ENCODE measurements around the gene IDH1.
"Not testable (repeated sequence)": the region's sequence is repeated elsewhere in the genome, so short reads cannot be mapped to it uniquely, and the experiment has no call there.

Gene IDH1

GRCh38 chr2:208256849-208257813, 2.3 kb upstream of the IDH1 start:
- DNase-seq (ENCODE audit: low read depth): not testable (repeated sequence)

GRCh38 chr2:208256192-208256782, 1.4 kb upstream of the IDH1 start:
- DNase-seq (ENCODE audit: low read depth): no peak

- no peak for DNase-seq (ENCODE audit: low read depth)
Observed at GRCh38 chr2:208255557-208256106, 761 bp upstream of the IDH1 start.

- DNase-seq (ENCODE audit: low read depth): peak; percentile 40
Observed at GRCh38 chr2:208254118-208254870, 577 bp downstream of the IDH1 start.

GRCh38 chr2:208253600-208254117, 1.2 kb downstream of the IDH1 start:
- DNase-seq (ENCODE audit: low read depth): no peak

- DNase-seq (ENCODE audit: low read depth): no peak
Observed at GRCh38 chr2:208252716-208253492, 2.0 kb downstream of the IDH1 start.

- DNase-seq (ENCODE audit: low read depth): no peak
Observed at GRCh38 chr2:208251098-208251497, 3.8 kb downstream of the IDH1 start.

GRCh38 chr2:208250388-208250787, 4.5 kb downstream of the IDH1 start:
- DNase-seq (ENCODE audit: low read depth): no peak

- DNase-seq (ENCODE audit: low read depth): no peak
Observed at GRCh38 chr2:208249296-208249695, 5.6 kb downstream of the IDH1 start.

GRCh38 chr2:208248601-208249000, 6.3 kb downstream of the IDH1 start:
- DNase-seq (ENCODE audit: low read depth): no peak

GRCh38 chr2:208245746-208246145, 9.1 kb downstream of the IDH1 start:
- no peak for DNase-seq (ENCODE audit: low read depth)

- DNase-seq (ENCODE audit: low read depth): no peak
Observed at GRCh38 chr2:208244422-208244821, 10.4 kb downstream of the IDH1 start.

- no peak for DNase-seq (ENCODE audit: low read depth)
Observed at GRCh38 chr2:208240619-208241209, 14.2 kb downstream of the IDH1 start.

GRCh38 chr2:208239770-208240493, 14.9 kb downstream of the IDH1 start:
- no peak for DNase-seq (ENCODE audit: low read depth)

- DNase-seq (ENCODE audit: low read depth): no peak
Observed at GRCh38 chr2:208235860-208236259, 19.0 kb downstream of the IDH1 start.

- DNase-seq (ENCODE audit: low read depth): no peak
Observed at GRCh38 chr2:208234786-208235185, 20.1 kb downstream of the IDH1 start.

GRCh38 chr2:208228476-208228875, 26.4 kb downstream of the IDH1 start:
- DNase-seq (ENCODE audit: low read depth): no peak

GRCh38 chr2:208227581-208228232, 27.2 kb downstream of the IDH1 start:
- no peak for DNase-seq (ENCODE audit: low read depth)

- no peak for DNase-seq (ENCODE audit: low read depth)
Observed at GRCh38 chr2:208224802-208225201, 30.1 kb downstream of the IDH1 start.

GRCh38 chr2:208222351-208222750, 32.5 kb downstream of the IDH1 start:
- peak; percentile 22 for DNase-seq (ENCODE audit: low read depth)

Data from non-pigmented ciliary epithelial cell (primary cell).